ENCODE measurements around the gene CYTH1.

CYTH1 gene

GRCh38 chr17:78781893-78782304, at the start of gene CYTH1:
CYTH1 (minus strand) TSS chr17:78782273; CDS start chr17:78782223, 50 bp downstream.
- Histone ChIP-seq H3K4me1 (ENCODE audit: insufficient read depth, low read length) (no peaks in the 10 kb centered on the region; the same call in 1 of the 2 replicates), H3K9ac (ENCODE audit: low read depth, low read length) (peak within 1 kb of the TSS; percentile 64), H3K36me3 (ENCODE audit: insufficient read depth, low read length) (no peaks in the 10 kb centered on the region), H3K9me3 (ENCODE audit: control insufficient read depth, insufficient read depth, low read length) (no peaks in the 10 kb centered on the region)

GRCh38 chr17:78829477-78829876, 47.4 kb upstream of the CYTH1 start:
- peaks cover 65% of the 10 kb centered on the region for H3K36me3 ChIP-seq (ENCODE audit: insufficient read depth, low read length)
- H3K9me3 ChIP-seq (ENCODE audit: control insufficient read depth, insufficient read depth, low read length) = no peaks in the 10 kb centered on the region
- H3K9ac ChIP-seq (ENCODE audit: low read depth, low read length) = no peak overlapping the region

GRCh38 chr17:78828470-78829185, 46.6 kb upstream of the CYTH1 start:
- H3K9me3 ChIP-seq (ENCODE audit: control insufficient read depth, insufficient read depth, low read length) = no peaks in the 10 kb centered on the region
- H3K4me1 ChIP-seq (ENCODE audit: insufficient read depth, low read length) = peaks cover 3% of the 10 kb centered on the region; the same call in 1 of the 2 replicates
- H3K9ac ChIP-seq (ENCODE audit: low read depth, low read length) = no peak overlapping the region
- peaks cover 61% of the 10 kb centered on the region for H3K36me3 ChIP-seq (ENCODE audit: insufficient read depth, low read length)

More at GRCh38 chr17:78829477-78829876, 47.4 kb upstream of the CYTH1 start:
- H3K4me1 ChIP-seq (ENCODE audit: insufficient read depth, low read length) = peaks cover 3% of the 10 kb centered on the region; the same call in 1 of the 2 replicates

- Histone ChIP-seq H3K9me3 (ENCODE audit: control insufficient read depth, insufficient read depth, low read length) (no peaks in the 10 kb centered on the region), H3K4me1 (ENCODE audit: insufficient read depth, low read length) (peaks cover 3% of the 10 kb centered on the region; the same call in 1 of the 2 replicates), H3K36me3 (ENCODE audit: insufficient read depth, low read length) (peaks cover 53% of the 10 kb centered on the region), H3K9ac (ENCODE audit: low read depth, low read length) (no peak overlapping the region)
Observed at GRCh38 chr17:78826836-78827509, 44.9 kb upstream of the CYTH1 start.

- Histone ChIP-seq H3K4me1 (ENCODE audit: insufficient read depth, low read length) (peaks cover 3% of the 10 kb centered on the region; the same call in 1 of the 2 replicates), H3K36me3 (ENCODE audit: insufficient read depth, low read length) (peaks cover 54% of the 10 kb centered on the region), H3K9ac (ENCODE audit: low read depth, low read length) (no peak overlapping the region), H3K9me3 (ENCODE audit: control insufficient read depth, insufficient read depth, low read length) (no peaks in the 10 kb centered on the region)
Observed at GRCh38 chr17:78826421-78826820, 44.3 kb upstream of the CYTH1 start.

GRCh38 chr17:78825696-78826095, 43.6 kb upstream of the CYTH1 start:
- Histone ChIP-seq H3K4me1 (ENCODE audit: insufficient read depth, low read length) (peaks cover 3% of the 10 kb centered on the region; the same call in 1 of the 2 replicates), H3K9ac (ENCODE audit: low read depth, low read length) (no peak overlapping the region), H3K36me3 (ENCODE audit: insufficient read depth, low read length) (peaks cover 54% of the 10 kb centered on the region), H3K9me3 (ENCODE audit: control insufficient read depth, insufficient read depth, low read length) (no peaks in the 10 kb centered on the region)

GRCh38 chr17:78824240-78824639, 42.2 kb upstream of the CYTH1 start:
- Histone ChIP-seq H3K36me3 (ENCODE audit: insufficient read depth, low read length) (peaks cover 57% of the 10 kb centered on the region), H3K9me3 (ENCODE audit: control insufficient read depth, insufficient read depth, low read length) (no peaks in the 10 kb centered on the region), H3K9ac (ENCODE audit: low read depth, low read length) (no peak overlapping the region), H3K4me1 (ENCODE audit: insufficient read depth, low read length) (peaks cover 3% of the 10 kb centered on the region; the same call in 1 of the 2 replicates)

GRCh38 chr17:78823282-78824046, 41.4 kb upstream of the CYTH1 start:
- Histone ChIP-seq H3K36me3 (ENCODE audit: insufficient read depth, low read length) (peaks cover 63% of the 10 kb centered on the region), H3K4me1 (ENCODE audit: insufficient read depth, low read length) (peaks cover 3% of the 10 kb centered on the region; the same call in 1 of the 2 replicates), H3K9me3 (ENCODE audit: control insufficient read depth, insufficient read depth, low read length) (no peaks in the 10 kb centered on the region), H3K9ac (ENCODE audit: low read depth, low read length) (no peak overlapping the region)

GRCh38 chr17:78822552-78822951, 40.5 kb upstream of the CYTH1 start:
- no peak overlapping the region for H3K9ac ChIP-seq (ENCODE audit: low read depth, low read length)
- H3K9me3 ChIP-seq (ENCODE audit: control insufficient read depth, insufficient read depth, low read length) = no peaks in the 10 kb centered on the region
- no peaks in the 10 kb centered on the region for H3K4me1 ChIP-seq (ENCODE audit: insufficient read depth, low read length)
- peaks cover 65% of the 10 kb centered on the region for H3K36me3 ChIP-seq (ENCODE audit: insufficient read depth, low read length)

GRCh38 chr17:78821961-78822360, 39.9 kb upstream of the CYTH1 start:
- Histone ChIP-seq H3K9me3 (ENCODE audit: control insufficient read depth, insufficient read depth, low read length) (no peaks in the 10 kb centered on the region), H3K4me1 (ENCODE audit: insufficient read depth, low read length) (no peaks in the 10 kb centered on the region), H3K9ac (ENCODE audit: low read depth, low read length) (no peak overlapping the region), H3K36me3 (ENCODE audit: insufficient read depth, low read length) (peaks cover 68% of the 10 kb centered on the region)

- H3K4me1 ChIP-seq (ENCODE audit: insufficient read depth, low read length) = no peaks in the 10 kb centered on the region
- no peak overlapping the region for H3K9ac ChIP-seq (ENCODE audit: low read depth, low read length)
- no peaks in the 10 kb centered on the region for H3K9me3 ChIP-seq (ENCODE audit: control insufficient read depth, insufficient read depth, low read length)
- peaks cover 68% of the 10 kb centered on the region for H3K36me3 ChIP-seq (ENCODE audit: insufficient read depth, low read length)
Observed at GRCh38 chr17:78820841-78821240, 38.8 kb upstream of the CYTH1 start.

- no peak overlapping the region for H3K9ac ChIP-seq (ENCODE audit: low read depth, low read length)
- H3K9me3 ChIP-seq (ENCODE audit: control insufficient read depth, insufficient read depth, low read length) = no peaks in the 10 kb centered on the region
- H3K36me3 ChIP-seq (ENCODE audit: insufficient read depth, low read length) = peaks cover 63% of the 10 kb centered on the region
- no peaks in the 10 kb centered on the region for H3K4me1 ChIP-seq (ENCODE audit: insufficient read depth, low read length)
Observed at GRCh38 chr17:78819806-78820792, 38.0 kb upstream of the CYTH1 start.

- peaks cover 57% of the 10 kb centered on the region for H3K36me3 ChIP-seq (ENCODE audit: insufficient read depth, low read length)
- no peaks in the 10 kb centered on the region for H3K4me1 ChIP-seq (ENCODE audit: insufficient read depth, low read length)
- no peak overlapping the region for H3K9ac ChIP-seq (ENCODE audit: low read depth, low read length)
- H3K9me3 ChIP-seq (ENCODE audit: control insufficient read depth, insufficient read depth, low read length) = no peaks in the 10 kb centered on the region
Observed at GRCh38 chr17:78819402-78819801, 37.3 kb upstream of the CYTH1 start.
